H9 (cell line): ENCODE measurements around the gene MAEA. TPM values are rescaled to one million over a fixed set of nuclear protein-coding genes. Genes with fewer than 3 reads are reported as not detected.

ENCODE experiments used
- DNase-seq: peaks from one replicate; pipeline ENCODE4 v3.0.0-alpha.2; 2017
- H2AFZ ChIP-seq: one replicate; pipeline ENCODE4 v1.6.1; 2013; ENCODE audit warnings: mild to moderate bottlenecking, low read length, control low read depth, moderate library complexity
- H2AK5ac ChIP-seq: 2 replicates; pipeline ENCODE4 v1.6.1; 2013; ENCODE audit warnings: low read length, control low read depth, mixed read lengths; ENCODE audit not compliant: insufficient read length
- H2BK120ac ChIP-seq: one replicate; pipeline ENCODE4 v1.6.1; 2013; ENCODE audit warnings: low read depth, mild to moderate bottlenecking, low read length, control low read depth, inconsistent platforms; ENCODE audit not compliant: poor library complexity, severe bottlenecking
- H2BK12ac ChIP-seq: 2 replicates; pipeline ENCODE4 v1.6.1; 2013; ENCODE audit warnings: low read length, control low read depth, mixed read lengths, low read depth; ENCODE audit not compliant: insufficient read length
- H2BK15ac ChIP-seq: 2 replicates; pipeline ENCODE4 v1.6.1; 2013; ENCODE audit warnings: low read depth, low read length, control low read depth
- H2BK20ac ChIP-seq: one replicate; pipeline ENCODE4 v1.6.1; 2013; ENCODE audit warnings: low read depth, mild to moderate bottlenecking, low read length, control low read depth, inconsistent platforms; ENCODE audit not compliant: poor library complexity, severe bottlenecking
- H2BK5ac ChIP-seq: 2 replicates; pipeline ENCODE4 v1.6.1; 2013; ENCODE audit warnings: low read length, control low read depth, mixed read lengths; ENCODE audit not compliant: insufficient read length
- H3K14ac ChIP-seq: 2 replicates; pipeline ENCODE4 v1.6.1; 2013; ENCODE audit warnings: low read length, control low read depth; ENCODE audit not compliant: insufficient read depth
- H3K18ac ChIP-seq: 2 replicates; pipeline ENCODE4 v1.6.1; 2013; ENCODE audit warnings: low read depth, mild to moderate bottlenecking, mixed read lengths, low read length, control low read depth; ENCODE audit not compliant: insufficient read length
- H3K23ac ChIP-seq: 2 replicates; pipeline ENCODE4 v1.6.1; 2013; ENCODE audit warnings: low read length, control low read depth, mixed read lengths, low read depth; ENCODE audit not compliant: insufficient read length
- H3K23me2 ChIP-seq: 2 replicates; pipeline ENCODE4 v1.6.1; 2013; ENCODE audit warnings: low read depth, mild to moderate bottlenecking, mixed read lengths, low read length, control low read depth; ENCODE audit not compliant: insufficient read length, poor library complexity, severe bottlenecking
- H3K27ac ChIP-seq: 2 replicates; pipeline ENCODE4 v1.5.1; 2013; ENCODE audit warnings: low read length, control low read depth, mixed read lengths, low read depth; ENCODE audit not compliant: insufficient read length
- H3K27me3 ChIP-seq: 2 replicates; pipeline ENCODE4 v1.6.1; 2013; ENCODE audit warnings: low read length, control low read depth, inconsistent platforms; ENCODE audit not compliant: insufficient read depth
- H3K4ac ChIP-seq: 2 replicates; pipeline ENCODE4 v1.6.1; 2013; ENCODE audit warnings: low read depth, mild to moderate bottlenecking, control low read depth, inconsistent platforms, low read length, moderate library complexity
- H3K4me1 ChIP-seq: 2 replicates; pipeline ENCODE4 v1.6.1; 2013; ENCODE audit warnings: low read length, control low read depth, inconsistent platforms; ENCODE audit not compliant: insufficient read depth
- H3K4me2 ChIP-seq: 2 replicates; pipeline ENCODE4 v1.6.1; 2013; ENCODE audit warnings: low read length, control low read depth, mixed read lengths; ENCODE audit not compliant: insufficient read length, insufficient read depth
- H3K56ac ChIP-seq: 2 replicates; pipeline ENCODE4 v1.6.1; 2013; ENCODE audit warnings: low read depth, mild to moderate bottlenecking, mixed read lengths, low read length, control low read depth; ENCODE audit not compliant: insufficient read length
- H3K79me1 ChIP-seq: 2 replicates; pipeline ENCODE4 v1.6.1; 2013; ENCODE audit warnings: low read depth, mild to moderate bottlenecking, moderate library complexity, low read length, control low read depth, inconsistent platforms; ENCODE audit not compliant: insufficient read depth, poor library complexity, severe bottlenecking
- H3K79me2 ChIP-seq: 2 replicates; pipeline ENCODE4 v1.6.1; 2013; ENCODE audit warnings: low read length, control low read depth, inconsistent platforms; ENCODE audit not compliant: insufficient read depth
- H3K9ac ChIP-seq: 2 replicates; pipeline ENCODE4 v1.6.1; 2013; ENCODE audit warnings: low read length, control low read depth, mixed read lengths; ENCODE audit not compliant: insufficient read length; ENCODE audit errors: extremely low read depth
- H3K9me3 ChIP-seq: one replicate; pipeline ENCODE4 v1.6.1; 2013; ENCODE audit warnings: low read depth, low read length, inconsistent platforms; ENCODE audit not compliant: control insufficient read depth
- H3T11ph ChIP-seq: one replicate; pipeline ENCODE4 v1.6.1; 2013; ENCODE audit warnings: mild to moderate bottlenecking, low read length, control low read depth, inconsistent platforms
- H4K20me1 ChIP-seq: one replicate; pipeline ENCODE4 v1.6.1; 2013; ENCODE audit not compliant: control insufficient read depth, insufficient read length, insufficient read depth
- H4K5ac ChIP-seq: 2 replicates; pipeline ENCODE4 v1.6.1; 2013; ENCODE audit warnings: low read depth, mild to moderate bottlenecking, mixed read lengths, low read length, control low read depth; ENCODE audit not compliant: insufficient read length
- H4K8ac ChIP-seq: replicated peaks from 2 replicates; pipeline ENCODE4 v1.6.1; 2013; ENCODE audit warnings: low read length, control low read depth, mixed read lengths, low read depth; ENCODE audit not compliant: insufficient read length
- H4K91ac ChIP-seq: 2 replicates; pipeline ENCODE4 v1.6.1; 2013; ENCODE audit warnings: low read depth, mild to moderate bottlenecking, moderate library complexity, mixed read lengths, low read length, control low read depth; ENCODE audit not compliant: insufficient read length
- H3K27ac Mint-ChIP-seq, 3 experiments: 2 replicates in 2 of 3; 3 replicates in 1 of 3; pipeline ENCODE4 v1.8.0; 2020 to 2021; ENCODE audit warnings: mixed read lengths in 3 of 3, mild to moderate bottlenecking in 1 of 3, moderate library complexity in 1 of 3
- H3K27me3 Mint-ChIP-seq: 2 replicates; pipeline ENCODE4 v1.8.0; 2021; ENCODE audit warnings: low read depth, mild to moderate bottlenecking, moderate library complexity, mixed read lengths
- H3K36me3 Mint-ChIP-seq, 3 experiments: 2 replicates in 2 of 3; 3 replicates in 1 of 3; pipeline ENCODE4 v1.8.0; 2020 to 2021; ENCODE audit warnings: low read depth in 3 of 3, mixed read lengths in 3 of 3; ENCODE audit not compliant: insufficient read depth in 1 of 3
- H3K4me1 Mint-ChIP-seq, 2 experiments: 2 replicates each; pipeline ENCODE4 v1.8.0; 2020; ENCODE audit warnings: mixed read lengths in 2 of 2
- H3K4me3 Mint-ChIP-seq, 2 experiments: 2 replicates in 1 of 2; 3 replicates in 1 of 2; pipeline ENCODE4 v1.8.0; 2020 to 2021; ENCODE audit warnings: mild to moderate bottlenecking in 2 of 2, mixed read lengths in 2 of 2, moderate library complexity in 1 of 2
- H3K9me3 Mint-ChIP-seq, 2 experiments: 2 replicates in 1 of 2; 3 replicates in 1 of 2; pipeline ENCODE4 v1.8.0; 2020; ENCODE audit warnings: mild to moderate bottlenecking in 2 of 2, mixed read lengths in 2 of 2, moderate library complexity in 1 of 2
- WGBS: extraction: QIAGEN DNeasy Blood & Tissue Kit; methylation state at CpG from one replicate; pipeline ENCODE4 v1.1.7; 2013; ENCODE audit warnings: missing lambda C conversion rate, low lambda C conversion rate, mixed read lengths; ENCODE audit not compliant: insufficient read length; ENCODE audit errors: extremely low coverage; 5-methylcytosine and 5-hydroxymethylcytosine counted together
- total RNA-seq: library from RNA; stranded (reverse); gene quantifications from 2 replicates; pipeline ENCODE4 v1.2.1, GENCODE V29; 2021
- TF ChIP-seq, protein P1 (sequence below): fragments of 200-600 bp; sonication (generic); conservative IDR thresholded peaks from 3 replicates; pipeline ENCODE4 v1.8.0; 2021; ENCODE audit warnings: antibody characterized with exemption, mild to moderate bottlenecking

Gene MAEA
- total RNA-seq, 1 experiment from 2014 or later = 85.6 TPM

DNA sequence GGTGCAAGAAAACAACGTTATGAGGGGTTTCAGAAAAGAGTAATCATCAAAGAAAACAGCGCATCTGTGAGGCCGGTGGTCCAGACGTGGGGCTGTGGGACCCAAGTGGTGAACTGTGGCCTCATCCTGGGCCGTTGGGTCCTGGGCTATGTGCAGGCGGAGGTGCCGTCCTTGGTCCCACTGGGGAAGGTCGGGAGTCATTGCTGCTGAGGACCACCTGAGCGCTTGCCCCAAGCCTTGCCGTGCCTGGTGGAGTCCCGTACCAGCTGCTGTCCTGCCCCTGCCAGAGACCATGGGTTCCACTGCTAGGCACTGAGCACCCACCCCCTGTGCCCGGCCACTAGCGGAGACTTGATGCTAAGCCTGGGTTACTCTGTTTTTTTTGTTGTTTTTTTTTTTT, 31.8 kb downstream of the MAEA start:
- Histone ChIP-seq H2BK12ac (no peak overlapping the region), H2AK5ac (no peak overlapping the region), H4K91ac (no peak overlapping the region), H3K4me2 (no peak overlapping the region), H2BK15ac (no peak overlapping the region), H3K27me3 (no peaks in the 10 kb centered on the region), H3K56ac (no peak overlapping the region), H3K79me1 (peaks cover 3% of the 10 kb centered on the region), H2BK120ac (no peak overlapping the region), H3K79me2 (no peaks in the 10 kb centered on the region), H4K5ac (no peak overlapping the region), H3K23ac (no peak overlapping the region), H2AFZ (no peak overlapping the region), H3K14ac (no peak overlapping the region), H3K9ac (no peak overlapping the region), H4K8ac (no peak overlapping the region), H3K27ac (no peak overlapping the region), H2BK5ac (no peak overlapping the region), H2BK20ac (no peak overlapping the region), H3K4ac (no peak overlapping the region), H4K20me1 (no peaks in the 10 kb centered on the region), H3K4me1 (no peaks in the 10 kb centered on the region), H3K23me2 (no peaks in the 10 kb centered on the region), H3T11ph (no peak overlapping the region), H3K18ac (no peak overlapping the region), H3K9me3 (no peaks in the 10 kb centered on the region)
- DNase-seq = no peak
- Mint-ChIP-seq H3K4me1 (no peaks in the 10 kb centered on the region), H3K27me3 (no peaks in the 10 kb centered on the region), H3K4me3 (no peak overlapping the region), H3K36me3 (peaks cover 30 to 51% (median 46%) of the 10 kb centered on the region in 3 experiments; a peak in 6 of 7 replicates), H3K9me3 (no peaks in the 10 kb centered on the region), H3K27ac (no peak overlapping the region)
- no CpG with 5 or more reads among the region's 13 CpGs for WGBS
- TF ChIP-seq, protein P1, sequence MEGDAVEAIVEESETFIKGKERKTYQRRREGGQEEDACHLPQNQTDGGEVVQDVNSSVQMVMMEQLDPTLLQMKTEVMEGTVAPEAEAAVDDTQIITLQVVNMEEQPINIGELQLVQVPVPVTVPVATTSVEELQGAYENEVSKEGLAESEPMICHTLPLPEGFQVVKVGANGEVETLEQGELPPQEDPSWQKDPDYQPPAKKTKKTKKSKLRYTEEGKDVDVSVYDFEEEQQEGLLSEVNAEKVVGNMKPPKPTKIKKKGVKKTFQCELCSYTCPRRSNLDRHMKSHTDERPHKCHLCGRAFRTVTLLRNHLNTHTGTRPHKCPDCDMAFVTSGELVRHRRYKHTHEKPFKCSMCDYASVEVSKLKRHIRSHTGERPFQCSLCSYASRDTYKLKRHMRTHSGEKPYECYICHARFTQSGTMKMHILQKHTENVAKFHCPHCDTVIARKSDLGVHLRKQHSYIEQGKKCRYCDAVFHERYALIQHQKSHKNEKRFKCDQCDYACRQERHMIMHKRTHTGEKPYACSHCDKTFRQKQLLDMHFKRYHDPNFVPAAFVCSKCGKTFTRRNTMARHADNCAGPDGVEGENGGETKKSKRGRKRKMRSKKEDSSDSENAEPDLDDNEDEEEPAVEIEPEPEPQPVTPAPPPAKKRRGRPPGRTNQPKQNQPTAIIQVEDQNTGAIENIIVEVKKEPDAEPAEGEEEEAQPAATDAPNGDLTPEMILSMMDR = no peak
